NCI-H187 (cell line): ENCODE measurements around the gene USF3.

Experiments
- DNase-seq, 2 experiments: peaks; one replicate each; lab custom pipeline; 2025; lab: John Stamatoyannopoulos, UW

The USF3 gene

GRCh38 chr3:113607219-113607596 is 89.2 kb downstream of the USF3 start:
- DNase-seq: no peak

GRCh38 chr3:113606539-113607218 is 89.8 kb downstream of the USF3 start:
- DNase-seq: no peak

- no peak for DNase-seq
These were observed 93.6 kb downstream of the USF3 start for GRCh38 chr3:113602836-113603235.

- no peak for DNase-seq
These were observed 94.2 kb downstream of the USF3 start for GRCh38 chr3:113602256-113602655.

GRCh38 chr3:113601240-113601639 is 95.2 kb downstream of the USF3 start:
- DNase-seq: no peak

GRCh38 chr3:113600418-113601182 is 95.8 kb downstream of the USF3 start:
- DNase-seq: no peak
